Esophagus muscularis mucosa (tissue), 4 donors: ENCODE results near the gene GATA6. TPM values are rescaled to one million over a fixed set of nuclear protein-coding genes. Genes with fewer than 3 reads are reported as not detected.

ENCODE experiments used
- DNase-seq: peaks from one replicate; pipeline ENCODE4 v3.0.0-alpha.2; 2017; ENCODE audit errors: extremely low spot score
- H3K27ac ChIP-seq, 4 donors: fragments of 200-600 bp; sonication (generic); replicated peaks in 1 of 4; 1 replicate in 3 of 4; 2 replicates in 1 of 4; pipeline ENCODE4 v1.5.1; 2016 to 2019; ENCODE audit warnings: mild to moderate bottlenecking in 1 of 4
- H3K27me3 ChIP-seq, 4 donors: fragments of 200-600 bp; sonication (generic); one replicate each; pipeline versions ENCODE4 v1.5.1 to v1.6.0; 2016 to 2019
- H3K36me3 ChIP-seq, 4 donors: fragments of 200-600 bp; sonication (generic); one replicate each; pipeline ENCODE4 v1.5.1; 2016 to 2019
- H3K4me1 ChIP-seq, 4 donors: fragments of 200-600 bp; sonication (generic); one replicate each; pipeline ENCODE4 v1.5.1; 2016 to 2019
- H3K4me3 ChIP-seq, 4 donors: fragments of 200-600 bp; sonication (generic); 1 replicate in 2 of 4; 2 replicates in 2 of 4; pipeline ENCODE4 v1.5.1; 2016 to 2019; ENCODE audit warnings: mild to moderate bottlenecking in 4 of 4, moderate library complexity in 1 of 4
- H3K9me3 ChIP-seq, 4 donors: fragments of 200-600 bp; sonication (generic); 1 replicate in 3 of 4; 2 replicates in 1 of 4; pipeline ENCODE4 v1.5.1; 2016 to 2019
- CTCF ChIP-seq, 3 experiments: fragments of 200-600 bp in 2 of 3; fragments of 450-650 bp in 1 of 3; sonication (generic) in 2 of 3; IDR thresholded peaks; one replicate each; pipeline ENCODE4 v1.5.1; 2017 to 2019; ENCODE audit warnings: antibody characterized with exemption in 3 of 3, mild to moderate bottlenecking in 2 of 3, moderate library complexity in 1 of 3
- EP300 ChIP-seq: sonication (generic); formaldehyde crosslinking; IDR thresholded peaks from one replicate; pipeline ENCODE4 v1.6.1; 2017; ENCODE audit warnings: antibody characterized with exemption
- POLR2A ChIP-seq: fragments of 450-650 bp; IDR thresholded peaks from one replicate; pipeline ENCODE4 v1.6.1; 2017; ENCODE audit warnings: antibody characterized with exemption, moderate library complexity, mild to moderate bottlenecking, low read depth
- POLR2AphosphoS5 ChIP-seq, 2 donors: sonication (generic); formaldehyde crosslinking; IDR thresholded peaks; one replicate each; pipeline ENCODE4 v1.6.1; 2017; ENCODE audit warnings: antibody characterized with exemption in 2 of 2
- WGBS: methylation state at CpG from one replicate; pipeline ENCODE4 v1.1.5; 2018; 5-methylcytosine and 5-hydroxymethylcytosine counted together
- intact Hi-C: fragments of 100-400 bp; cut with DNase I; formaldehyde crosslinking; loops from one replicate; pipeline ENCODE4 v1.15.1; 2023
- total RNA-seq, 4 donors: library from RNA; depleted of rRNA; stranded (reverse); fragments of >200 nt; gene quantifications; one replicate each; pipeline versions ENCODE4 v1.1.0 to v1.2.1, GENCODE V29; 2016

GATA6 gene
- total RNA-seq, 4 donors from 2014 or later = 6.6 to 35.5 (median 12.5) TPM

GRCh38 chr18:22143347-22144340 is 25.7 kb upstream of the GATA6 start:
- Histone ChIP-seq H3K9me3 (no peaks in the 10 kb centered on the region), H3K27ac (no peak overlapping the region), H3K4me3 (no peak overlapping the region), H3K36me3 (no peaks in the 10 kb centered on the region), H3K4me1 (no peaks in the 10 kb centered on the region), H3K27me3 (no peaks in the 10 kb centered on the region)
- 82% methylated on average over 7 of the region's 7 CpGs for WGBS
- intact Hi-C loops = no loop called here
- TF ChIP-seq EP300 (no peak), POLR2A (no peak), POLR2AphosphoS5 (IDR thresholded peaks at IDR 0.05) (no peak), CTCF (IDR thresholded peaks at IDR 0.05) (no peak)
- no peak for DNase-seq

- Histone ChIP-seq H3K27ac (no peak overlapping the region), H3K9me3 (no peaks in the 10 kb centered on the region), H3K27me3 (no peaks in the 10 kb centered on the region), H3K4me1 (no peaks in the 10 kb centered on the region), H3K4me3 (no peak overlapping the region), H3K36me3 (no peaks in the 10 kb centered on the region)
- 86% methylated on average over 3 of the region's 3 CpGs for WGBS
- no peak for DNase-seq
- intact Hi-C loops = no loop called here
- TF ChIP-seq POLR2AphosphoS5 (IDR thresholded peaks at IDR 0.05) (no peak), POLR2A (no peak), EP300 (no peak), CTCF (IDR thresholded peaks at IDR 0.05) (no peak)
Observed at GRCh38 chr18:22145160-22145559, 24.2 kb upstream of the GATA6 start.

- no peak overlapping the region for H3K27ac ChIP-seq
- H3K36me3 ChIP-seq = no peaks in the 10 kb centered on the region
- no peak overlapping the region for H3K4me3 ChIP-seq
- peaks cover 0 to 25% (median 0%) of the 10 kb centered on the region in 4 donors for H3K27me3 ChIP-seq
- H3K4me1 ChIP-seq = no peaks in the 10 kb centered on the region
- TF ChIP-seq EP300 = no peak
- no peak for TF ChIP-seq POLR2A
- no peak for TF ChIP-seq CTCF (IDR thresholded peaks at IDR 0.05)
- no peak for TF ChIP-seq POLR2AphosphoS5 (IDR thresholded peaks at IDR 0.05)
- intact Hi-C loops = no loop called here
- no peak for DNase-seq
- no peaks in the 10 kb centered on the region for H3K9me3 ChIP-seq
- WGBS = 80% methylated on average over 8 of the region's 8 CpGs
Observed at GRCh38 chr18:22149710-22150109, 19.7 kb upstream of the GATA6 start.

- TF ChIP-seq CTCF (IDR thresholded peaks at IDR 0.05) = no peak
- TF ChIP-seq POLR2A = no peak
- Histone ChIP-seq H3K9me3 (no peaks in the 10 kb centered on the region), H3K4me1 (no peaks in the 10 kb centered on the region), H3K4me3 (no peak overlapping the region), H3K27ac (no peak overlapping the region), H3K27me3 (peaks cover 0 to 44% (median 0%) of the 10 kb centered on the region in 4 donors), H3K36me3 (no peaks in the 10 kb centered on the region)
- intact Hi-C loops = no loop called here
- 75% methylated on average over 10 of the region's 10 CpGs for WGBS
- no peak for DNase-seq
Observed at GRCh38 chr18:22152093-22152492, 17.3 kb upstream of the GATA6 start.

GRCh38 chr18:22153428-22153827 is 16.0 kb upstream of the GATA6 start:
- intact Hi-C loops = no loop called here
- TF ChIP-seq POLR2AphosphoS5 (IDR thresholded peaks at IDR 0.05) (no peak), CTCF (IDR thresholded peaks at IDR 0.05) (no peak), POLR2A (no peak), EP300 (no peak)
- H3K4me1 ChIP-seq = no peaks in the 10 kb centered on the region
- H3K9me3 ChIP-seq = no peaks in the 10 kb centered on the region
- no peak overlapping the region for H3K4me3 ChIP-seq
- H3K27me3 ChIP-seq = peaks cover 0 to 44% (median 0%) of the 10 kb centered on the region in 4 donors
- 53% methylated on average over 3 of the region's 3 CpGs for WGBS
- H3K36me3 ChIP-seq = no peaks in the 10 kb centered on the region
- H3K27ac ChIP-seq = no peak overlapping the region
- no peak for DNase-seq
